ENCODE measurements around the gene HSD17B4. TPM values are rescaled to one million over a fixed set of nuclear protein-coding genes. Genes with fewer than 3 reads are reported as not detected.

Gene HSD17B4
- total RNA-seq, 1 experiment from 2014 or later: 362 TPM

DNA sequence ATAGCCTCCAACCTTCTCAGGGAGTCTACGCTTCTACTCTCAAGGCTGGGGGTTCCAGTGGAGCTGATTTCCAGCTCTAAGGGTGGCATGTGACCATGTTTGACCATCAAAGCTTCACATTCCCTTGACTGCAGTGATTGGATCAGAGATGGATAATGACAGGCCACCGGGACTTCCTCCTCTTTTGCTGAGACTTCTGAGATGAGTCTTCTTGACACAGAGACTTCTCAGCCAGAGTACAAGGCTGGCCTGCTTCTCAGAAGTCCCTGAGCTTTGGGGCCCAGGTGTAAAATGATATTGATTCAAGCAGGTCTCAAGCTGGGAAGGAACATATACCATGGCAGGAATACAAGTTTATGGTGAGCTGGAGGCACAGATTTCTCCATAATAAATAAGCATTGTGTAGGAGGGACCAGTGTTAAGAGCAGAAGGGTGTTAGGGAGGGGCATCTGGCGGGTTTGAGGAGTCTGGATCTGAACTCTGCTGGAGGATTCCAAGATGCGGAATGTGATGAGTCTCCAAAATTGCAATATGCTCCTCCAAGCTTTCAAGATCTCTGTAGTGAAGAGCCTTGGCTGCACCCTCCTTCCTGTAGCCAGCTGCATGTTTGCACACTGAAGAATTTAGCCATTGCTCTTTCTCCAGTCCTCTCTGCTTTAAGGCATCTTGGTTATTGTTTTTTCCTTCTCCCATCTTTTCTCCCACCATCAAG, 41.7 kb upstream of the HSD17B4 start (continued):
- TF ChIP-seq ZNF263 (CRISPR knock-in tag; IDR thresholded peaks at IDR 0.05; ENCODE audit: low read depth) (no peak), TP53 (CRISPR knock-in tag; IDR thresholded peaks at IDR 0.05) (no peak)
- TF ChIP-seq, protein P1, sequence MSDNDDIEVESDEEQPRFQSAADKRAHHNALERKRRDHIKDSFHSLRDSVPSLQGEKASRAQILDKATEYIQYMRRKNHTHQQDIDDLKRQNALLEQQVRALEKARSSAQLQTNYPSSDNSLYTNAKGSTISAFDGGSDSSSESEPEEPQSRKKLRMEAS (CRISPR knock-in tag; IDR thresholded peaks at IDR 0.05): no peak

DNA sequence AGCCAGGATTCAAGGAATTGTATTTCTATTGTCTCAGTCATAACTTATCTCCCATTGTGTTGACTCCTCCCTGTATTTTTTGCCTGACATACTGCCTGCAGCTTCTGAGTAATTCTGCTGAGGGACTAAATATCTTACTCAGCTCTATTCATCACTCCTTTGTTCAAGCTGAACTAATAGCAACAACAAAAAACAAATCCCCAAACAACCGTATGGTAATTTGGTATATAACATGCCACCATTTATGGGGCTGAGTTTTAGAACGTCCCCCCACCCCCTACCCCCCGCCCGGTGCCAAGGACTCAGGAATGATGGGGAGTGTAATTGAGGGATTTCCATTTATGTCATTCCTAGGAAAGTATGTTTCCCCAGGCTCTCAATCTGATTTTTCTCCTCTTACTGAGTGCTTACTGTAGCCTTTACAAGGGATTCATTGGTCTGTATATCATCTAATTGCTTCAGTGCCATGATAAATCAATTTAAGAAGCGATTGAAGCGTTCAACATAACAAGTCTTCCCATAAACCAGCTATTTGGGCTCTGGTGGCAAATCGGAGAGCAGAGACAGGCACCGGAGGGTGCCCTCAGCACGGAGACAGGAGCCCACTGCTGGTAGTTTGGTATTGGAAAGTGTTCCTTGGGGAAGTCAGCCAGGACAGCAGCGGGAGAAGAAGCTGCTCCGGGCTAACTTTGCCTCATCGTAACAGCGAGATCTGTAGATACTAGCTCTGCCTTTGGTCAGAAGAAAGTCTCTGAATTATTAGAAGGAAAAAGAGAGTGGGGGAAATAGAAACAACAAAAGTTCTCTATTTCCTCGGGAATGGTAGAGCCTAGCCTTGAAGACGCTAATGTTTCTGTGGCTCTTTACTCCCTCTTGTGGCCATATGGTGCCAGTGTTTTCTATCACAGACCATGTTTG, 40.7 kb upstream of the HSD17B4 start:
- ATAC-seq (peak; percentile 94), DNase-seq (ENCODE audit: low spot score) (peak; percentile 48)
- H3K4me1 Mint-ChIP-seq: peaks cover 6% of the 10 kb centered on the region
- TF ChIP-seq, protein P2, sequence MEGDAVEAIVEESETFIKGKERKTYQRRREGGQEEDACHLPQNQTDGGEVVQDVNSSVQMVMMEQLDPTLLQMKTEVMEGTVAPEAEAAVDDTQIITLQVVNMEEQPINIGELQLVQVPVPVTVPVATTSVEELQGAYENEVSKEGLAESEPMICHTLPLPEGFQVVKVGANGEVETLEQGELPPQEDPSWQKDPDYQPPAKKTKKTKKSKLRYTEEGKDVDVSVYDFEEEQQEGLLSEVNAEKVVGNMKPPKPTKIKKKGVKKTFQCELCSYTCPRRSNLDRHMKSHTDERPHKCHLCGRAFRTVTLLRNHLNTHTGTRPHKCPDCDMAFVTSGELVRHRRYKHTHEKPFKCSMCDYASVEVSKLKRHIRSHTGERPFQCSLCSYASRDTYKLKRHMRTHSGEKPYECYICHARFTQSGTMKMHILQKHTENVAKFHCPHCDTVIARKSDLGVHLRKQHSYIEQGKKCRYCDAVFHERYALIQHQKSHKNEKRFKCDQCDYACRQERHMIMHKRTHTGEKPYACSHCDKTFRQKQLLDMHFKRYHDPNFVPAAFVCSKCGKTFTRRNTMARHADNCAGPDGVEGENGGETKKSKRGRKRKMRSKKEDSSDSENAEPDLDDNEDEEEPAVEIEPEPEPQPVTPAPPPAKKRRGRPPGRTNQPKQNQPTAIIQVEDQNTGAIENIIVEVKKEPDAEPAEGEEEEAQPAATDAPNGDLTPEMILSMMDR (IDR thresholded peaks at IDR 0.05): peak; percentile 84
- TF ChIP-seq, protein P3, sequence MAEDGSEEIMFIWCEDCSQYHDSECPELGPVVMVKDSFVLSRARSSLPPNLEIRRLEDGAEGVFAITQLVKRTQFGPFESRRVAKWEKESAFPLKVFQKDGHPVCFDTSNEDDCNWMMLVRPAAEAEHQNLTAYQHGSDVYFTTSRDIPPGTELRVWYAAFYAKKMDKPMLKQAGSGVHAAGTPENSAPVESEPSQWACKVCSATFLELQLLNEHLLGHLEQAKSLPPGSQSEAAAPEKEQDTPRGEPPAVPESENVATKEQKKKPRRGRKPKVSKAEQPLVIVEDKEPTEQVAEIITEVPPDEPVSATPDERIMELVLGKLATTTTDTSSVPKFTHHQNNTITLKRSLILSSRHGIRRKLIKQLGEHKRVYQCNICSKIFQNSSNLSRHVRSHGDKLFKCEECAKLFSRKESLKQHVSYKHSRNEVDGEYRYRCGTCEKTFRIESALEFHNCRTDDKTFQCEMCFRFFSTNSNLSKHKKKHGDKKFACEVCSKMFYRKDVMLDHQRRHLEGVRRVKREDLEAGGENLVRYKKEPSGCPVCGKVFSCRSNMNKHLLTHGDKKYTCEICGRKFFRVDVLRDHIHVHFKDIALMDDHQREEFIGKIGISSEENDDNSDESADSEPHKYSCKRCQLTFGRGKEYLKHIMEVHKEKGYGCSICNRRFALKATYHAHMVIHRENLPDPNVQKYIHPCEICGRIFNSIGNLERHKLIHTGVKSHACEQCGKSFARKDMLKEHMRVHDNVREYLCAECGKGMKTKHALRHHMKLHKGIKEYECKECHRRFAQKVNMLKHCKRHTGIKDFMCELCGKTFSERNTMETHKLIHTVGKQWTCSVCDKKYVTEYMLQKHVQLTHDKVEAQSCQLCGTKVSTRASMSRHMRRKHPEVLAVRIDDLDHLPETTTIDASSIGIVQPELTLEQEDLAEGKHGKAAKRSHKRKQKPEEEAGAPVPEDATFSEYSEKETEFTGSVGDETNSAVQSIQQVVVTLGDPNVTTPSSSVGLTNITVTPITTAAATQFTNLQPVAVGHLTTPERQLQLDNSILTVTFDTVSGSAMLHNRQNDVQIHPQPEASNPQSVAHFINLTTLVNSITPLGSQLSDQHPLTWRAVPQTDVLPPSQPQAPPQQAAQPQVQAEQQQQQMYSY (CRISPR knock-in tag; IDR thresholded peaks at IDR 0.05): no peak
- TF ChIP-seq NR1H2 (CRISPR knock-in tag; IDR thresholded peaks at IDR 0.05): no peak
- ChIA-PET CTCF (interaction anchor here (0.5 to 3.8 kb wide), 46 partner anchors 10 to 540 kb away, joined by 3 to 42 read pairs (median 4); partner anchors contain the start of genes DTWD2 and TNFAIP8), POLR2A (interaction anchor here (0.6 to 1.4 kb wide), 5 partner anchors 10 to 424 kb away, joined by 3 to 7 read pairs (median 5); partner anchors contain the start of gene DTWD2)
- peaks cover 5% of the 10 kb centered on the region for H3K9me3 Mint-ChIP-seq
- peak overlapping the region; percentile 86 for H3K4me3 Mint-ChIP-seq
- H3K36me3 Mint-ChIP-seq: peaks cover 4% of the 10 kb centered on the region; the same call in 1 of the 2 replicates
- H3K27me3 Mint-ChIP-seq (ENCODE audit: low read depth): no peaks in the 10 kb centered on the region
- H3K27ac Mint-ChIP-seq: peak overlapping the region; percentile 44; the same call in 1 of the 2 replicates

DNA sequence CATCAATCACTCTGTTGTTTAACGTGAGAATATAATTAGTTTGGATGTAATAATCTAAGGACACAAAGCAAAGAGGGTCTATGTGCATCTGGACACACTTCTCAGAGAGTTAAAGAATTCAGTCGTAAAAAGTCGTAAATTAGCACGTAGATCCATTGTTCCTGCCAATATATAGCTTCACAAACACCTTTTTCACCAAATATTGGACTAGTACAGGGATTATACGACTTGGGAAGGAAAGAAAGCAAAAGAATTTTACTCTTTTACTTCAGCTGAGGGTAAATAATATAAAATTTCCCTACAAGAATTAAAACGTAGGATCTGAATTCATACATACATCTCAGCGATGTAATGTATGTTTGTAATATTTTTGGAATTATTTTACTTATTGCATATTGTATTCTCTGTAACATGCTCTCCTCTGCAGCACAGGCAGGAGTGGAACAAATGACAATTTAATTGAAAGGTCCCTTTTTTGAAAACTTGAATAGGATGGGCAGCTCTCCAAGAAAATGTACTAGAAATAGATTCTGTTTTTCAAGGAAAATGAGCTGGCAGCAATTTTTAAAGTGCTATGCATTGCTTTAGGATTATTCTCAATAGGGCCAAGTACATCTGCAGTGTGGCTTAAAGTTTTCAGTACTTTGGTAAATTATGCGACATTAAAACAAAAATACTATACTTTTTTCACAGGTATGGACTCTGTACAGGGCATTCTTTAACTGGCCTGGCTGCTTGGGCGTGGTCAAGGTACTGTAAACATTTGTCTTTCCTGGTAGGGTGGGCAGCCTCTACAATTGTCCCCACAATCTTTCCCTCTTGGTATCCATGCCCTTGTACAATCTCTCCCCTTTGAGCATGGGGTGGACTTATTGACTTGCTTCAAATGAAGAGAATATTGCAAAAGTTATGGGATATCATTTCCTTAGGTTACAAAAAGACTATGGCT, 39.7 kb upstream of the HSD17B4 start:
- ATAC-seq (no peak), DNase-seq (ENCODE audit: low spot score) (no peak)
- no peaks in the 10 kb centered on the region for H3K27me3 Mint-ChIP-seq (ENCODE audit: low read depth)
- peaks cover 9% of the 10 kb centered on the region for H3K4me1 Mint-ChIP-seq
- peaks cover 4% of the 10 kb centered on the region; the same call in 1 of the 2 replicates for H3K36me3 Mint-ChIP-seq
- ChIA-PET POLR2A (interaction anchor here (0.6 to 1.4 kb wide), 4 partner anchors 11 to 701 kb away, joined by 3 to 7 read pairs (median 6); no protein-coding TSS in a partner anchor), CTCF (interaction anchor here (0.6 to 3.8 kb wide), 33 partner anchors 10 to 424 kb away, joined by 3 to 42 read pairs (median 5); partner anchors contain the start of genes DTWD2 and TNFAIP8)
- no peak overlapping the region for H3K27ac Mint-ChIP-seq
- no peak for TF ChIP-seq NR3C1 (CRISPR knock-in tag; conservative IDR thresholded peaks at IDR 0.05; ENCODE audit: low read depth)
- no peak for TF ChIP-seq MYBL2 (CRISPR knock-in tag; IDR thresholded peaks at IDR 0.05)
- TF ChIP-seq, protein P4, sequence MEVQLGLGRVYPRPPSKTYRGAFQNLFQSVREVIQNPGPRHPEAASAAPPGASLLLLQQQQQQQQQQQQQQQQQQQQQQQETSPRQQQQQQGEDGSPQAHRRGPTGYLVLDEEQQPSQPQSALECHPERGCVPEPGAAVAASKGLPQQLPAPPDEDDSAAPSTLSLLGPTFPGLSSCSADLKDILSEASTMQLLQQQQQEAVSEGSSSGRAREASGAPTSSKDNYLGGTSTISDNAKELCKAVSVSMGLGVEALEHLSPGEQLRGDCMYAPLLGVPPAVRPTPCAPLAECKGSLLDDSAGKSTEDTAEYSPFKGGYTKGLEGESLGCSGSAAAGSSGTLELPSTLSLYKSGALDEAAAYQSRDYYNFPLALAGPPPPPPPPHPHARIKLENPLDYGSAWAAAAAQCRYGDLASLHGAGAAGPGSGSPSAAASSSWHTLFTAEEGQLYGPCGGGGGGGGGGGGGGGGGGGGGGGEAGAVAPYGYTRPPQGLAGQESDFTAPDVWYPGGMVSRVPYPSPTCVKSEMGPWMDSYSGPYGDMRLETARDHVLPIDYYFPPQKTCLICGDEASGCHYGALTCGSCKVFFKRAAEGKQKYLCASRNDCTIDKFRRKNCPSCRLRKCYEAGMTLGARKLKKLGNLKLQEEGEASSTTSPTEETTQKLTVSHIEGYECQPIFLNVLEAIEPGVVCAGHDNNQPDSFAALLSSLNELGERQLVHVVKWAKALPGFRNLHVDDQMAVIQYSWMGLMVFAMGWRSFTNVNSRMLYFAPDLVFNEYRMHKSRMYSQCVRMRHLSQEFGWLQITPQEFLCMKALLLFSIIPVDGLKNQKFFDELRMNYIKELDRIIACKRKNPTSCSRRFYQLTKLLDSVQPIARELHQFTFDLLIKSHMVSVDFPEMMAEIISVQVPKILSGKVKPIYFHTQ (CRISPR knock-in tag; IDR thresholded peaks at IDR 0.05): no peak
- TF ChIP-seq TCF7 (CRISPR knock-in tag; IDR thresholded peaks at IDR 0.05; ENCODE audit: low read depth): no peak
- TF ChIP-seq TP53 (CRISPR knock-in tag; IDR thresholded peaks at IDR 0.05): no peak
- no peak for TF ChIP-seq SP1 (CRISPR knock-in tag; conservative IDR thresholded peaks at IDR 0.05)
- TF ChIP-seq, protein P5, sequence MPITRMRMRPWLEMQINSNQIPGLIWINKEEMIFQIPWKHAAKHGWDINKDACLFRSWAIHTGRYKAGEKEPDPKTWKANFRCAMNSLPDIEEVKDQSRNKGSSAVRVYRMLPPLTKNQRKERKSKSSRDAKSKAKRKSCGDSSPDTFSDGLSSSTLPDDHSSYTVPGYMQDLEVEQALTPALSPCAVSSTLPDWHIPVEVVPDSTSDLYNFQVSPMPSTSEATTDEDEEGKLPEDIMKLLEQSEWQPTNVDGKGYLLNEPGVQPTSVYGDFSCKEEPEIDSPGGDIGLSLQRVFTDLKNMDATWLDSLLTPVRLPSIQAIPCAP (CRISPR knock-in tag; IDR thresholded peaks at IDR 0.05): no peak
- TF ChIP-seq, protein P6, sequence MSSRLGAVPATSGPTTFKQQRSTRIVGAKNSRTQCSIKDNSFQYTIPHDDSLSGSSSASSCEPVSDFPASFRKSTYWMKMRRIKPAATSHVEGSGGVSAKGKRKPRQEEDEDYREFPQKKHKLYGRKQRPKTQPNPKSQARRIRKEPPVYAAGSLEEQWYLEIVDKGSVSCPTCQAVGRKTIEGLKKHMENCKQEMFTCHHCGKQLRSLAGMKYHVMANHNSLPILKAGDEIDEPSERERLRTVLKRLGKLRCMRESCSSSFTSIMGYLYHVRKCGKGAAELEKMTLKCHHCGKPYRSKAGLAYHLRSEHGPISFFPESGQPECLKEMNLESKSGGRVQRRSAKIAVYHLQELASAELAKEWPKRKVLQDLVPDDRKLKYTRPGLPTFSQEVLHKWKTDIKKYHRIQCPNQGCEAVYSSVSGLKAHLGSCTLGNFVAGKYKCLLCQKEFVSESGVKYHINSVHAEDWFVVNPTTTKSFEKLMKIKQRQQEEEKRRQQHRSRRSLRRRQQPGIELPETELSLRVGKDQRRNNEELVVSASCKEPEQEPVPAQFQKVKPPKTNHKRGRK (CRISPR knock-in tag; IDR thresholded peaks at IDR 0.05; ENCODE audit: borderline replicate concordance): no peak
- no peak for TF ChIP-seq NFYB (CRISPR knock-in tag; conservative IDR thresholded peaks at IDR 0.05; ENCODE audit: low read depth)
- TF ChIP-seq OVOL2 (CRISPR knock-in tag; IDR thresholded peaks at IDR 0.05; ENCODE audit: borderline replicate concordance): no peak
- peaks cover 5% of the 10 kb centered on the region for H3K9me3 Mint-ChIP-seq
- H3K4me3 Mint-ChIP-seq: peak overlapping the region; percentile 86

All from WTC11 (cell line).